GM23338 (cell line): ENCODE results near the gene FEZF2. TPM values are rescaled to one million over a fixed set of nuclear protein-coding genes. Genes with fewer than 3 reads are reported as not detected.

Source experiments
- ATAC-seq: fragments of 200-7000 bp; cut with Tn5 transposase; 3 replicates; pipeline ENCODE4 v1.9.1; 2020
- DNase-seq: peaks from one replicate; pipeline ENCODE4 v3.0.0-alpha.2; 2015; ENCODE audit warnings: low spot score
- H2AFZ ChIP-seq: fragments of 200-600 bp; sonication (generic); 2 replicates; pipeline ENCODE4 v1.8.0; 2016; ENCODE audit warnings: antibody characterized with exemption, mild to moderate bottlenecking, moderate library complexity
- H3F3A ChIP-seq: fragments of 200-600 bp; sonication (generic); replicated peaks from 2 replicates; pipeline ENCODE4 v1.8.0; 2017; ENCODE audit warnings: antibody characterized with exemption, mixed run types, low read depth
- H3K27ac ChIP-seq: fragments of 200-600 bp; sonication (generic); 2 replicates; pipeline ENCODE4 v1.6.1; 2016; ENCODE audit warnings: low read depth
- H3K27me3 ChIP-seq: fragments of 200-600 bp; sonication (generic); 2 replicates; pipeline ENCODE4 v1.8.0; 2016; ENCODE audit warnings: mild to moderate bottlenecking, mixed run types, moderate library complexity; ENCODE audit not compliant: insufficient read depth
- H3K36me3 ChIP-seq: fragments of 200-600 bp; sonication (generic); 2 replicates; pipeline ENCODE4 v1.8.0; 2016; ENCODE audit warnings: mild to moderate bottlenecking; ENCODE audit not compliant: insufficient read depth
- H3K4me1 ChIP-seq: fragments of 200-600 bp; sonication (generic); 2 replicates; pipeline ENCODE4 v1.8.0; 2016; ENCODE audit warnings: mild to moderate bottlenecking, moderate library complexity; ENCODE audit not compliant: insufficient read depth
- H3K4me2 ChIP-seq: fragments of 200-600 bp; sonication (generic); 2 replicates; pipeline ENCODE4 v1.7.1; 2017; ENCODE audit warnings: mixed run types
- H3K4me3 ChIP-seq: fragments of 200-600 bp; sonication (generic); 2 replicates; pipeline ENCODE4 v1.6.1; 2016; ENCODE audit warnings: mixed run types
- H3K79me2 ChIP-seq: fragments of 200-600 bp; sonication (generic); replicated peaks from 2 replicates; pipeline ENCODE4 v1.8.0; 2017; ENCODE audit warnings: mild to moderate bottlenecking; ENCODE audit not compliant: insufficient read depth
- H3K9me2 ChIP-seq: fragments of 200-600 bp; sonication (generic); 2 replicates; pipeline ENCODE4 v1.8.0; 2017; ENCODE audit not compliant: insufficient read depth
- H4K20me1 ChIP-seq: fragments of 200-600 bp; sonication (generic); replicated peaks from 2 replicates; pipeline ENCODE4 v1.8.0; 2017; ENCODE audit warnings: mild to moderate bottlenecking; ENCODE audit not compliant: insufficient read depth
- H3K27ac Mint-ChIP-seq: 2 replicates; pipeline ENCODE4 v1.8.0; 2020; ENCODE audit warnings: inconsistent platforms, mild to moderate bottlenecking, moderate library complexity, mixed read lengths
- H3K27me3 Mint-ChIP-seq: 3 replicates; pipeline ENCODE4 v1.8.0; 2022; ENCODE audit warnings: low read depth, mild to moderate bottlenecking, moderate library complexity, mixed read lengths, inconsistent platforms; ENCODE audit not compliant: insufficient read depth, poor library complexity
- H3K36me3 Mint-ChIP-seq: 3 replicates; pipeline ENCODE4 v1.8.0; 2021; ENCODE audit warnings: low read depth, mild to moderate bottlenecking, inconsistent platforms, moderate library complexity, mixed read lengths
- H3K4me1 Mint-ChIP-seq: 3 replicates; pipeline ENCODE4 v1.8.0; 2020; ENCODE audit warnings: mild to moderate bottlenecking, inconsistent platforms, mixed read lengths
- H3K4me3 Mint-ChIP-seq: 3 replicates; pipeline ENCODE4 v1.8.0; 2021; ENCODE audit warnings: moderate library complexity, mild to moderate bottlenecking, inconsistent platforms, mixed read lengths
- H3K9me3 Mint-ChIP-seq: 3 replicates; pipeline ENCODE4 v1.8.0; 2020; ENCODE audit warnings: moderate library complexity, mild to moderate bottlenecking, inconsistent platforms, mixed read lengths
- CREB1 ChIP-seq: fragments of 250-450 bp; sonication (Bioruptor Pico); IDR thresholded peaks from 2 replicates; pipeline ENCODE4 v1.5.0; 2020; ENCODE audit warnings: low read depth, mild to moderate bottlenecking, moderate library complexity
- EZH2phosphoT487 ChIP-seq: fragments of 200-600 bp; sonication (generic); IDR thresholded peaks from one replicate; pipeline ENCODE4 v1.8.1; 2018; ENCODE audit warnings: antibody characterized with exemption; ENCODE audit not compliant: unreplicated experiment
- polyA plus RNA-seq: library from polyadenylated mRNA; unstranded; fragments of >200 nt; fragmentation: Nextera tagmentation; extraction: Ambion mirVana; gene quantifications from 2 replicates; pipeline ENCODE4 v1.2.1, GENCODE V29; 2016
- total RNA-seq: library from RNA; depleted of rRNA; stranded (reverse); fragments of >200 nt; shearing (Covaris generic); gene quantifications from 2 replicates; pipeline ENCODE4 v1.2.3, GENCODE V29; 2014
- TF ChIP-seq, protein P1 (sequence below), 2 experiments: fragments of 200-600 bp in 1 of 2; sonication (generic) in 1 of 2; conservative IDR thresholded peaks; 2 replicates each; pipeline versions ENCODE4 v1.5.1 to v1.6.1; 2016 to 2017; ENCODE audit warnings: antibody characterized with exemption in 2 of 2, low read depth in 2 of 2, mild to moderate bottlenecking in 2 of 2, moderate library complexity in 1 of 2
- TF ChIP-seq, protein P2 (sequence below): IDR thresholded peaks from one replicate; pipeline ENCODE4 v1.6.1; 2018; ENCODE audit warnings: antibody characterized with exemption; ENCODE audit not compliant: unreplicated experiment
- TF ChIP-seq, protein P3 (sequence below): IDR thresholded peaks from 2 replicates; pipeline ENCODE4 v1.6.1; 2016; ENCODE audit warnings: antibody characterized with exemption

Gene FEZF2
- total and polyA plus RNA-seq, 2 experiments from 2014 or later, result not detected

DNA sequence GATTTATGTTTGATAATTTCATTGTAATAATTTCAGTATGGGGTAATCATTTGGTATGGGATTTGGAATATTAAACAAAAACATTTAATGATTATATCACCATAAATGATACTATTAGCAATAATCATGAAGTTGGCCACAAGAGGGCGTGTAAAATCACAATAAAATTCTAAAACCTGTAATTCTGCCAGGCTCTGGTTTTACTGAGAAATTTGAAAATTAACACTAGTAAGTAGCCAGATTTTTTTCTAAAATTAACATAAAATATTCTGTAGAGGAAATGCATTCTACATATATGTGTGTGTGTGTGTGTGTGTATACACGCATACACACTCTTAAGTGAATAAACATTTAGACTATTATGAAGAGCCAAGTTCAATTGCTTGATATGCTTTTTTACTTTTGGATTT lies 40.5 kb downstream of the FEZF2 start:
- no peaks in the 10 kb centered on the region for H3K27me3 Mint-ChIP-seq
- no peak overlapping the region for H3K4me2 ChIP-seq
- no peaks in the 10 kb centered on the region for H3K9me2 ChIP-seq
- ATAC-seq (no peak), DNase-seq (peak; percentile 57)
- no peaks in the 10 kb centered on the region for H4K20me1 ChIP-seq
- no peak overlapping the region for H3K4me3 Mint-ChIP-seq
- no peak overlapping the region for H3K27ac ChIP-seq
- H2AFZ ChIP-seq, result no peak overlapping the region
- TF ChIP-seq EZH2phosphoT487, result no peak
- TF ChIP-seq, protein P1, sequence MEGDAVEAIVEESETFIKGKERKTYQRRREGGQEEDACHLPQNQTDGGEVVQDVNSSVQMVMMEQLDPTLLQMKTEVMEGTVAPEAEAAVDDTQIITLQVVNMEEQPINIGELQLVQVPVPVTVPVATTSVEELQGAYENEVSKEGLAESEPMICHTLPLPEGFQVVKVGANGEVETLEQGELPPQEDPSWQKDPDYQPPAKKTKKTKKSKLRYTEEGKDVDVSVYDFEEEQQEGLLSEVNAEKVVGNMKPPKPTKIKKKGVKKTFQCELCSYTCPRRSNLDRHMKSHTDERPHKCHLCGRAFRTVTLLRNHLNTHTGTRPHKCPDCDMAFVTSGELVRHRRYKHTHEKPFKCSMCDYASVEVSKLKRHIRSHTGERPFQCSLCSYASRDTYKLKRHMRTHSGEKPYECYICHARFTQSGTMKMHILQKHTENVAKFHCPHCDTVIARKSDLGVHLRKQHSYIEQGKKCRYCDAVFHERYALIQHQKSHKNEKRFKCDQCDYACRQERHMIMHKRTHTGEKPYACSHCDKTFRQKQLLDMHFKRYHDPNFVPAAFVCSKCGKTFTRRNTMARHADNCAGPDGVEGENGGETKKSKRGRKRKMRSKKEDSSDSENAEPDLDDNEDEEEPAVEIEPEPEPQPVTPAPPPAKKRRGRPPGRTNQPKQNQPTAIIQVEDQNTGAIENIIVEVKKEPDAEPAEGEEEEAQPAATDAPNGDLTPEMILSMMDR (conservative IDR thresholded peaks at IDR 0.05; ENCODE audit: low read depth in 2 of 2), result peak in 1 of 2 experiments; percentile 95; a peak in 3 of 4 replicates
- H3K9me3 Mint-ChIP-seq, result no peaks in the 10 kb centered on the region
- no peaks in the 10 kb centered on the region for H3K27me3 ChIP-seq
- H3K36me3 Mint-ChIP-seq, result no peaks in the 10 kb centered on the region
- no peaks in the 10 kb centered on the region for H3F3A ChIP-seq
- no peak overlapping the region for H3K27ac Mint-ChIP-seq
- no peaks in the 10 kb centered on the region for H3K36me3 ChIP-seq
- no peaks in the 10 kb centered on the region for H3K79me2 ChIP-seq
- H3K4me3 ChIP-seq, result no peak overlapping the region
- peaks cover 20% of the 10 kb centered on the region for H3K4me1 Mint-ChIP-seq
- H3K4me1 ChIP-seq, result peaks cover 24% of the 10 kb centered on the region

DNA sequence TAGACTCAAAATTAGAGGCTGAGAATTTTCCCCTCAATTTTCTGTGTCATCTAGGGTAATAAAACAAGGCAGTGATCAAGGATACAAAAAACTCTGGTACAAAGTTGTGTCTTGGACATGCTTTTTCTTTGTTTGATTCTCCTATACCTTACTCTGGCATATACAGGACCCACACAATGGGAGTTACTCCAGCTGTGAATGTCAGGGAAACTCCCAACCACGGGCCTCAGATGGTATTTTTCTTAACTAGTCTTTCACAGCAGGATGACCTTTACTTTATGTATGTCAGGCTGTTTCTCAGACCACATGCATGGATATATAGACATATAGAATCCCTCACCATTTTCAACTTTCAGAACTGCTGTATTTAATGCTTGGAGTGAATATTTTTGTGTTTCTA lies 41.3 kb downstream of the FEZF2 start:
- Histone ChIP-seq H3K36me3 (no peaks in the 10 kb centered on the region), H4K20me1 (no peaks in the 10 kb centered on the region), H2AFZ (no peak overlapping the region), H3F3A (no peaks in the 10 kb centered on the region), H3K27ac (no peak overlapping the region), H3K4me1 (peaks cover 24% of the 10 kb centered on the region), H3K27me3 (no peaks in the 10 kb centered on the region), H3K4me3 (no peak overlapping the region), H3K4me2 (no peak overlapping the region), H3K9me2 (no peaks in the 10 kb centered on the region), H3K79me2 (no peaks in the 10 kb centered on the region)
- ATAC-seq (no peak), DNase-seq (no peak)
- H3K4me1 Mint-ChIP-seq, result peaks cover 20% of the 10 kb centered on the region
- no peak overlapping the region for H3K4me3 Mint-ChIP-seq
- no peaks in the 10 kb centered on the region for H3K27me3 Mint-ChIP-seq
- H3K9me3 Mint-ChIP-seq, result no peaks in the 10 kb centered on the region
- H3K27ac Mint-ChIP-seq, result no peak overlapping the region
- H3K36me3 Mint-ChIP-seq, result no peaks in the 10 kb centered on the region
- TF ChIP-seq, protein P1 (conservative IDR thresholded peaks at IDR 0.05; ENCODE audit: low read depth in 2 of 2), result no peak
- TF ChIP-seq EZH2phosphoT487, result no peak
- TF ChIP-seq CREB1, result no peak
- TF ChIP-seq, protein P2, sequence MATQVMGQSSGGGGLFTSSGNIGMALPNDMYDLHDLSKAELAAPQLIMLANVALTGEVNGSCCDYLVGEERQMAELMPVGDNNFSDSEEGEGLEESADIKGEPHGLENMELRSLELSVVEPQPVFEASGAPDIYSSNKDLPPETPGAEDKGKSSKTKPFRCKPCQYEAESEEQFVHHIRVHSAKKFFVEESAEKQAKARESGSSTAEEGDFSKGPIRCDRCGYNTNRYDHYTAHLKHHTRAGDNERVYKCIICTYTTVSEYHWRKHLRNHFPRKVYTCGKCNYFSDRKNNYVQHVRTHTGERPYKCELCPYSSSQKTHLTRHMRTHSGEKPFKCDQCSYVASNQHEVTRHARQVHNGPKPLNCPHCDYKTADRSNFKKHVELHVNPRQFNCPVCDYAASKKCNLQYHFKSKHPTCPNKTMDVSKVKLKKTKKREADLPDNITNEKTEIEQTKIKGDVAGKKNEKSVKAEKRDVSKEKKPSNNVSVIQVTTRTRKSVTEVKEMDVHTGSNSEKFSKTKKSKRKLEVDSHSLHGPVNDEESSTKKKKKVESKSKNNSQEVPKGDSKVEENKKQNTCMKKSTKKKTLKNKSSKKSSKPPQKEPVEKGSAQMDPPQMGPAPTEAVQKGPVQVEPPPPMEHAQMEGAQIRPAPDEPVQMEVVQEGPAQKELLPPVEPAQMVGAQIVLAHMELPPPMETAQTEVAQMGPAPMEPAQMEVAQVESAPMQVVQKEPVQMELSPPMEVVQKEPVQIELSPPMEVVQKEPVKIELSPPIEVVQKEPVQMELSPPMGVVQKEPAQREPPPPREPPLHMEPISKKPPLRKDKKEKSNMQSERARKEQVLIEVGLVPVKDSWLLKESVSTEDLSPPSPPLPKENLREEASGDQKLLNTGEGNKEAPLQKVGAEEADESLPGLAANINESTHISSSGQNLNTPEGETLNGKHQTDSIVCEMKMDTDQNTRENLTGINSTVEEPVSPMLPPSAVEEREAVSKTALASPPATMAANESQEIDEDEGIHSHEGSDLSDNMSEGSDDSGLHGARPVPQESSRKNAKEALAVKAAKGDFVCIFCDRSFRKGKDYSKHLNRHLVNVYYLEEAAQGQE, result no peak
- TF ChIP-seq, protein P3, sequence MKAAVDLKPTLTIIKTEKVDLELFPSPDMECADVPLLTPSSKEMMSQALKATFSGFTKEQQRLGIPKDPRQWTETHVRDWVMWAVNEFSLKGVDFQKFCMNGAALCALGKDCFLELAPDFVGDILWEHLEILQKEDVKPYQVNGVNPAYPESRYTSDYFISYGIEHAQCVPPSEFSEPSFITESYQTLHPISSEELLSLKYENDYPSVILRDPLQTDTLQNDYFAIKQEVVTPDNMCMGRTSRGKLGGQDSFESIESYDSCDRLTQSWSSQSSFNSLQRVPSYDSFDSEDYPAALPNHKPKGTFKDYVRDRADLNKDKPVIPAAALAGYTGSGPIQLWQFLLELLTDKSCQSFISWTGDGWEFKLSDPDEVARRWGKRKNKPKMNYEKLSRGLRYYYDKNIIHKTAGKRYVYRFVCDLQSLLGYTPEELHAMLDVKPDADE, result no peak
